SU-DHL-6 (cell line): ENCODE results near the gene CLASP1.

Experiments used
- H2AFZ ChIP-seq: fragments of 200-600 bp; sonication (generic); 2 replicates; pipeline ENCODE4 v1.6.1; 2014; ENCODE audit warnings: low read depth, mild to moderate bottlenecking, moderate library complexity, mixed read lengths, antibody characterized with exemption, low read length; ENCODE audit not compliant: severe bottlenecking
- H3F3A ChIP-seq: fragments of 200-600 bp; shearing (Covaris generic); 2 replicates; pipeline ENCODE4 v1.6.0; 2016; ENCODE audit warnings: antibody characterized with exemption, mild to moderate bottlenecking; ENCODE audit not compliant: insufficient read depth
- H3K27ac ChIP-seq: fragments of 200-600 bp; sonication (generic); 2 replicates; pipeline ENCODE4 v1.5.1; 2016; ENCODE audit warnings: low read depth, mild to moderate bottlenecking, low read length, moderate library complexity, mixed read lengths
- H3K27me3 ChIP-seq: fragments of 200-600 bp; sonication (generic), shearing (Covaris generic); 2 replicates; pipeline ENCODE4 v1.6.0; 2014; ENCODE audit warnings: mild to moderate bottlenecking, low read length
- H3K36me3 ChIP-seq: fragments of 200-600 bp; sonication (generic); 2 replicates; pipeline ENCODE4 v1.6.1; 2014; ENCODE audit warnings: mild to moderate bottlenecking, low read length, mixed read lengths
- H3K4me2 ChIP-seq: fragments of 300-600, 200-600 bp; shearing (Covaris generic), sonication (generic); 2 replicates; pipeline ENCODE4 v1.6.0; 2014; ENCODE audit warnings: low read length, low read depth, mild to moderate bottlenecking; ENCODE audit not compliant: poor library complexity, severe bottlenecking
- H3K4me3 ChIP-seq: fragments of 200-600 bp; sonication (generic); 2 replicates; pipeline ENCODE4 v1.5.1; 2014; ENCODE audit warnings: antibody characterized with exemption, low read length, mild to moderate bottlenecking, mixed read lengths; ENCODE audit not compliant: insufficient read depth, poor library complexity, severe bottlenecking
- H3K79me2 ChIP-seq: fragments of 200-600 bp; sonication (generic); 2 replicates; pipeline ENCODE4 v1.6.1; 2014; ENCODE audit warnings: mild to moderate bottlenecking, low read length, moderate library complexity; ENCODE audit not compliant: insufficient read depth
- H3K9ac ChIP-seq: fragments of 200-600 bp; sonication (generic); 2 replicates; pipeline ENCODE4 v1.7.0; 2014; ENCODE audit warnings: mild to moderate bottlenecking, low read length
- H3K9me2 ChIP-seq: fragments of 200-600 bp; sonication (generic); replicated peaks from 2 replicates; pipeline ENCODE4 v1.6.1; 2014; ENCODE audit warnings: low read length; ENCODE audit not compliant: insufficient read depth
- H3K9me3 ChIP-seq: fragments of 200-600 bp; sonication (generic); 2 replicates; pipeline ENCODE4 v1.6.1; 2014; ENCODE audit warnings: low read length, mixed read lengths; ENCODE audit not compliant: insufficient read depth
- H4K20me1 ChIP-seq: fragments of 200-600 bp; sonication (generic); 2 replicates; pipeline ENCODE4 v1.6.1; 2014; ENCODE audit warnings: low read depth, mild to moderate bottlenecking, antibody characterized with exemption, low read length, moderate library complexity, mixed read lengths
- EZH2phosphoT487 ChIP-seq: fragments of 200-600 bp; sonication (generic), shearing (Covaris generic); conservative IDR thresholded peaks from 2 replicates; pipeline ENCODE4 v1.6.1; 2018; ENCODE audit warnings: mild to moderate bottlenecking, antibody characterized with exemption, low read length, moderate library complexity, mixed read lengths
- TF ChIP-seq, protein P1 (sequence below): fragments of 200-600 bp; sonication (generic); IDR thresholded peaks from one replicate; pipeline ENCODE4 v1.5.1; 2017; ENCODE audit warnings: antibody characterized with exemption, mild to moderate bottlenecking, low read length, moderate library complexity; ENCODE audit not compliant: insufficient read depth, poor library complexity, severe bottlenecking

Gene CLASP1

DNA sequence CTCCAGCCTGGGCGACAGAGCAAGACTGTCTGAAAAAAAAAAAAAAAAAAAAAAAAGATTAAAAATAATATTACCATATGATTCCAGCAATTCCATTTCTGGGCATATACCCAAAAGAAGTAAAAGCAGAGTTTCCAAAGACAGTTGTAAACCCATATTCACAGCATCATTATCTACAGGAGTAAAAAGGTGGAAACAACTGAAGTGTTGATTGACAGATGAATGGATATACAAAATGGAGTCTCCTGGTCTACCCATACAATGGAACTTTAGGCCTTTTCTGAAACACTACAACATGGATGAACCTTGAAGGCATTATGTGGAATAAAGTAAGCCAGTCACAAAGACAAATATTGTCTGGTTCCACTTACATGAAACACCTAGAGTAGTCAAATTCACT, 112.9 kb downstream of the CLASP1 start:
- H3K27me3 ChIP-seq = no peaks in the 10 kb centered on the region
- H3K9ac ChIP-seq = no peak overlapping the region
- H4K20me1 ChIP-seq = no peaks in the 10 kb centered on the region
- H3F3A ChIP-seq = peaks cover 17% of the 10 kb centered on the region
- no peak overlapping the region for H2AFZ ChIP-seq
- H3K9me3 ChIP-seq = no peaks in the 10 kb centered on the region
- H3K79me2 ChIP-seq = peaks cover 51% of the 10 kb centered on the region
- no peaks in the 10 kb centered on the region for H3K36me3 ChIP-seq
- no peak overlapping the region for H3K4me2 ChIP-seq
- no peak overlapping the region for H3K27ac ChIP-seq
- no peak overlapping the region for H3K4me3 ChIP-seq
- H3K9me2 ChIP-seq = no peaks in the 10 kb centered on the region
- TF ChIP-seq EZH2phosphoT487 = no peak
- TF ChIP-seq, protein P1, sequence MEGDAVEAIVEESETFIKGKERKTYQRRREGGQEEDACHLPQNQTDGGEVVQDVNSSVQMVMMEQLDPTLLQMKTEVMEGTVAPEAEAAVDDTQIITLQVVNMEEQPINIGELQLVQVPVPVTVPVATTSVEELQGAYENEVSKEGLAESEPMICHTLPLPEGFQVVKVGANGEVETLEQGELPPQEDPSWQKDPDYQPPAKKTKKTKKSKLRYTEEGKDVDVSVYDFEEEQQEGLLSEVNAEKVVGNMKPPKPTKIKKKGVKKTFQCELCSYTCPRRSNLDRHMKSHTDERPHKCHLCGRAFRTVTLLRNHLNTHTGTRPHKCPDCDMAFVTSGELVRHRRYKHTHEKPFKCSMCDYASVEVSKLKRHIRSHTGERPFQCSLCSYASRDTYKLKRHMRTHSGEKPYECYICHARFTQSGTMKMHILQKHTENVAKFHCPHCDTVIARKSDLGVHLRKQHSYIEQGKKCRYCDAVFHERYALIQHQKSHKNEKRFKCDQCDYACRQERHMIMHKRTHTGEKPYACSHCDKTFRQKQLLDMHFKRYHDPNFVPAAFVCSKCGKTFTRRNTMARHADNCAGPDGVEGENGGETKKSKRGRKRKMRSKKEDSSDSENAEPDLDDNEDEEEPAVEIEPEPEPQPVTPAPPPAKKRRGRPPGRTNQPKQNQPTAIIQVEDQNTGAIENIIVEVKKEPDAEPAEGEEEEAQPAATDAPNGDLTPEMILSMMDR = no peak

DNA sequence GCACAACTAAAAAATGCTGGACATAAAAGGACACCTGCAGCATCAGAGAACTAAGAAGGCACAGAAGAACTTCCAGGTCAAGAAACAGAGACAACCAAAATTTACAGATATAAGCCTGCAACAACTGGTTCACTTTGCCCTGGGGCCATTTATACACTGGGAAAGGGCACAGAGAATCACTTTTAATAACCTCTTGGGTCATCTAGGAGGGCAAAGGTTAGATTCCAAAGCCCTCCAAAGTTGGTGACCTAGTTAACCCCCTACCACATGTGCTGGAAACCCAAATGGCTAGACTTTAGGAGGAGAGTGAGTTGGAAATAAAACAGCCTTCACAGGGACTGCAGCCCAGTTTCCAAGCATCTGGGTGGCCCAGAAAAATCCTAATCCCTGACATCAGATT, 115.3 kb downstream of the CLASP1 start:
- Histone ChIP-seq H3K9ac (no peak overlapping the region), H3K9me3 (no peaks in the 10 kb centered on the region), H3K79me2 (peaks cover 39% of the 10 kb centered on the region), H3K4me2 (no peak overlapping the region), H3K27ac (no peak overlapping the region), H2AFZ (no peak overlapping the region), H3F3A (peaks cover 28% of the 10 kb centered on the region), H3K27me3 (no peaks in the 10 kb centered on the region), H4K20me1 (no peaks in the 10 kb centered on the region), H3K9me2 (no peaks in the 10 kb centered on the region), H3K36me3 (no peaks in the 10 kb centered on the region), H3K4me3 (no peak overlapping the region)
- TF ChIP-seq, protein P1 = no peak
- no peak for TF ChIP-seq EZH2phosphoT487

DNA sequence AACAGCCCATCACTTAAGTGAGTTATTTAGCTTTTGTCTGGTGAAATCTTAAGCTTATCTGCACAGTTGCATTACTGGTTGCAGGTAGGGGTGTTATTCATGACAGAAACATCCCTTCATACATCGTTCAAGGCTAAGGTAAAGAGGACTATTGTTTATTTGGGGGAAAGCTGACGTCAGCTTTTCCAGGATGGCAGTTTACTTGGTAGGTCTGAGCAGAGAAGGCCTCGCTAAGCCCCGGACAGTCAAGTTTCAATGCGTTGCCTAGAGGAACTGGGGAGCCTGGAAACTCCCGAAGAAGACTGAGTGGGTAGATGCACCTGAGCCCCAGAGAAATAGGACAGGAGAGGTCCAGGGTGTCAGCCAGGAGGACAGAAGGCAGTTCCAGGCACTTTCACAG, 116.4 kb downstream of the CLASP1 start:
- Histone ChIP-seq H3K27me3 (no peaks in the 10 kb centered on the region), H4K20me1 (no peaks in the 10 kb centered on the region), H3K4me3 (no peak overlapping the region), H3F3A (peaks cover 28% of the 10 kb centered on the region), H3K27ac (peak overlapping the region; percentile 98; the same call in 1 of the 2 replicates), H3K9me3 (no peaks in the 10 kb centered on the region), H3K79me2 (peaks cover 39% of the 10 kb centered on the region), H3K9ac (no peak overlapping the region), H3K36me3 (no peaks in the 10 kb centered on the region), H2AFZ (no peak overlapping the region), H3K4me2 (peak overlapping the region; percentile 96), H3K9me2 (no peaks in the 10 kb centered on the region)
- TF ChIP-seq, protein P1 = no peak
- TF ChIP-seq EZH2phosphoT487 = no peak
